ENCODE results near the gene TAPT1.

TAPT1 gene

GRCh38 chr4:16261313-16261878, 35.1 kb upstream of the TAPT1 start:
- TF ChIP-seq POLR2A (IDR thresholded peaks at IDR 0.05; ENCODE audit: low read depth, low read length) (no peak), POLR2AphosphoS5 (IDR thresholded peaks at IDR 0.05; ENCODE audit: low read depth, low read length) (no peak), TAF1 (IDR thresholded peaks at IDR 0.05; ENCODE audit: borderline replicate concordance, low read depth, low read length) (no peak)
- FAIRE-seq (no peak), DNase-seq (ENCODE audit: insufficient read length) (no peak)

- TF ChIP-seq POLR2A (IDR thresholded peaks at IDR 0.05; ENCODE audit: low read depth, low read length) (no peak), TAF1 (IDR thresholded peaks at IDR 0.05; ENCODE audit: borderline replicate concordance, low read depth, low read length) (no peak), POLR2AphosphoS5 (IDR thresholded peaks at IDR 0.05; ENCODE audit: low read depth, low read length) (no peak)
- DNase-seq (ENCODE audit: insufficient read length) (no peak), FAIRE-seq (no peak)
Measured at GRCh38 chr4:16259889-16260246, 33.6 kb upstream of the TAPT1 start.

- DNase-seq (ENCODE audit: insufficient read length) (no peak), FAIRE-seq (no peak)
- no peak for TF ChIP-seq POLR2AphosphoS5 (IDR thresholded peaks at IDR 0.05; ENCODE audit: low read depth, low read length)
- no peak for TF ChIP-seq POLR2A (IDR thresholded peaks at IDR 0.05; ENCODE audit: low read depth, low read length)
- no peak for TF ChIP-seq TAF1 (IDR thresholded peaks at IDR 0.05; ENCODE audit: borderline replicate concordance, low read depth, low read length)
Measured at GRCh38 chr4:16259241-16259888, 33.1 kb upstream of the TAPT1 start.

- TF ChIP-seq TAF1 (IDR thresholded peaks at IDR 0.05; ENCODE audit: borderline replicate concordance, low read depth, low read length) (no peak), POLR2AphosphoS5 (IDR thresholded peaks at IDR 0.05; ENCODE audit: low read depth, low read length) (no peak), POLR2A (IDR thresholded peaks at IDR 0.05; ENCODE audit: low read depth, low read length) (no peak)
- DNase-seq (ENCODE audit: insufficient read length): no peak
- FAIRE-seq: no peak
Measured at GRCh38 chr4:16257611-16258010, 31.3 kb upstream of the TAPT1 start.

GRCh38 chr4:16256343-16256742, 30.1 kb upstream of the TAPT1 start:
- TF ChIP-seq TAF1 (IDR thresholded peaks at IDR 0.05; ENCODE audit: borderline replicate concordance, low read depth, low read length): no peak
- no peak for TF ChIP-seq POLR2A (IDR thresholded peaks at IDR 0.05; ENCODE audit: low read depth, low read length)
- TF ChIP-seq POLR2AphosphoS5 (IDR thresholded peaks at IDR 0.05; ENCODE audit: low read depth, low read length): no peak
- no peak for DNase-seq (ENCODE audit: insufficient read length)
- no peak for FAIRE-seq

GRCh38 chr4:16255730-16256129, 29.5 kb upstream of the TAPT1 start:
- no peak for TF ChIP-seq TAF1 (IDR thresholded peaks at IDR 0.05; ENCODE audit: borderline replicate concordance, low read depth, low read length)
- TF ChIP-seq POLR2AphosphoS5 (IDR thresholded peaks at IDR 0.05; ENCODE audit: low read depth, low read length): no peak
- TF ChIP-seq POLR2A (IDR thresholded peaks at IDR 0.05; ENCODE audit: low read depth, low read length): no peak
- DNase-seq (ENCODE audit: insufficient read length) (no peak), FAIRE-seq (no peak)

- no peak for FAIRE-seq
- no peak for DNase-seq (ENCODE audit: insufficient read length)
Measured at GRCh38 chr4:16253127-16253960, 27.1 kb upstream of the TAPT1 start.

GRCh38 chr4:16250661-16251365, 24.5 kb upstream of the TAPT1 start:
- FAIRE-seq (no peak), DNase-seq (ENCODE audit: insufficient read length) (no peak)
- TF ChIP-seq POLR2A (IDR thresholded peaks at IDR 0.05; ENCODE audit: low read depth, low read length) (no peak), TAF1 (IDR thresholded peaks at IDR 0.05; ENCODE audit: borderline replicate concordance, low read depth, low read length) (no peak), POLR2AphosphoS5 (IDR thresholded peaks at IDR 0.05; ENCODE audit: low read depth, low read length) (no peak)

More at GRCh38 chr4:16253127-16253960, 27.1 kb upstream of the TAPT1 start:
- TF ChIP-seq POLR2A (IDR thresholded peaks at IDR 0.05; ENCODE audit: low read depth, low read length) (no peak), TAF1 (IDR thresholded peaks at IDR 0.05; ENCODE audit: borderline replicate concordance, low read depth, low read length) (no peak), POLR2AphosphoS5 (IDR thresholded peaks at IDR 0.05; ENCODE audit: low read depth, low read length) (no peak)

- DNase-seq (ENCODE audit: insufficient read length) (no peak), FAIRE-seq (no peak)
- no peak for TF ChIP-seq TAF1 (IDR thresholded peaks at IDR 0.05; ENCODE audit: borderline replicate concordance, low read depth, low read length)
- TF ChIP-seq POLR2AphosphoS5 (IDR thresholded peaks at IDR 0.05; ENCODE audit: low read depth, low read length): no peak
- no peak for TF ChIP-seq POLR2A (IDR thresholded peaks at IDR 0.05; ENCODE audit: low read depth, low read length)
Measured at GRCh38 chr4:16248605-16249004, 22.3 kb upstream of the TAPT1 start.

- DNase-seq (ENCODE audit: insufficient read length) (no peak), FAIRE-seq (no peak)
- TF ChIP-seq POLR2AphosphoS5 (IDR thresholded peaks at IDR 0.05; ENCODE audit: low read depth, low read length): no peak
- no peak for TF ChIP-seq TAF1 (IDR thresholded peaks at IDR 0.05; ENCODE audit: borderline replicate concordance, low read depth, low read length)
- no peak for TF ChIP-seq POLR2A (IDR thresholded peaks at IDR 0.05; ENCODE audit: low read depth, low read length)
Measured at GRCh38 chr4:16245241-16245640, 19.0 kb upstream of the TAPT1 start.

- TF ChIP-seq POLR2A (IDR thresholded peaks at IDR 0.05; ENCODE audit: low read depth, low read length): no peak
- no peak for TF ChIP-seq TAF1 (IDR thresholded peaks at IDR 0.05; ENCODE audit: borderline replicate concordance, low read depth, low read length)
- TF ChIP-seq POLR2AphosphoS5 (IDR thresholded peaks at IDR 0.05; ENCODE audit: low read depth, low read length): no peak
- FAIRE-seq (peak; percentile 38), DNase-seq (ENCODE audit: insufficient read length) (no peak)
Measured at GRCh38 chr4:16243285-16243684, 17.0 kb upstream of the TAPT1 start.

Data from GM12892 (cell line).